SKM-1 (cell line): ENCODE measurements around the gene SLC47A2.

ENCODE experiments used
- DNase-seq: peaks from one replicate; lab custom pipeline; 2025; ENCODE audit not compliant: unreplicated experiment; lab: John Stamatoyannopoulos, UW

The SLC47A2 gene

GRCh38 chr17:19646788-19647696 is 69.3 kb downstream of the SLC47A2 start:
- DNase-seq, result no peak

- peak; percentile 35 for DNase-seq
These were observed 70.6 kb downstream of the SLC47A2 start for GRCh38 chr17:19645734-19646201.

- no peak for DNase-seq
These were observed 71.7 kb downstream of the SLC47A2 start for GRCh38 chr17:19644493-19645210.

GRCh38 chr17:19642373-19642893 is 74.0 kb downstream of the SLC47A2 start:
- no peak for DNase-seq

- no peak for DNase-seq
These were observed 74.6 kb downstream of the SLC47A2 start for GRCh38 chr17:19641687-19642372.

GRCh38 chr17:19631905-19632304 is 84.5 kb downstream of the SLC47A2 start:
- no peak for DNase-seq

GRCh38 chr17:19630661-19631060 is 85.7 kb downstream of the SLC47A2 start:
- DNase-seq, result no peak

GRCh38 chr17:19630035-19630434 is 86.3 kb downstream of the SLC47A2 start:
- DNase-seq, result no peak

- DNase-seq, result no peak
These were observed 86.9 kb downstream of the SLC47A2 start for GRCh38 chr17:19629449-19629848.
